Neuronal stem cell (in vitro differentiated cells): ENCODE measurements around the gene ZNF436.

Experiments
- DNase-seq: peaks from one replicate; pipeline ENCODE4 v3.0.0-alpha.2; 2013; ENCODE audit warnings: low spot score
- H2AFZ ChIP-seq: one replicate; pipeline ENCODE4 v1.6.1; 2013; ENCODE audit warnings: mild to moderate bottlenecking, low read length, inconsistent platforms
- H2AK5ac ChIP-seq: 2 replicates; pipeline ENCODE4 v1.6.1; 2013; ENCODE audit warnings: low read depth, mild to moderate bottlenecking, inconsistent platforms, low read length, moderate library complexity, mixed read lengths
- H2BK120ac ChIP-seq: 2 replicates; pipeline ENCODE4 v1.6.1; 2013; ENCODE audit warnings: low read depth, mild to moderate bottlenecking, inconsistent platforms, low read length, moderate library complexity, mixed read lengths
- H2BK12ac ChIP-seq: one replicate; pipeline ENCODE4 v1.6.1; 2013; ENCODE audit warnings: low read length, inconsistent platforms
- H2BK15ac ChIP-seq: 2 replicates; pipeline ENCODE4 v1.6.1; 2013; ENCODE audit warnings: mild to moderate bottlenecking, low read length, inconsistent platforms, mixed read lengths
- H2BK5ac ChIP-seq: one replicate; pipeline ENCODE4 v1.6.1; 2013; ENCODE audit warnings: inconsistent platforms, mild to moderate bottlenecking, low read length, moderate library complexity
- H3K14ac ChIP-seq: one replicate; pipeline ENCODE4 v1.6.1; 2013; ENCODE audit warnings: low read length, inconsistent platforms
- H3K18ac ChIP-seq: 2 replicates; pipeline ENCODE4 v1.6.1; 2013; ENCODE audit warnings: low read length, inconsistent platforms
- H3K23ac ChIP-seq: 2 replicates; pipeline ENCODE4 v1.6.1; 2013; ENCODE audit warnings: low read depth, mild to moderate bottlenecking, mixed read lengths, low read length, inconsistent platforms; ENCODE audit not compliant: poor library complexity
- H3K27ac ChIP-seq: replicated peaks from 3 replicates; pipeline ENCODE4 v1.5.1; 2013; ENCODE audit warnings: low read length, inconsistent platforms
- H3K27me3 ChIP-seq, 3 experiments: 2 replicates each; pipeline ENCODE4 v1.6.1; 2013; ENCODE audit warnings: low read length in 3 of 3, mild to moderate bottlenecking in 2 of 3, inconsistent platforms in 1 of 3, low read depth in 1 of 3, mixed read lengths in 1 of 3, moderate library complexity in 1 of 3; ENCODE audit not compliant: control insufficient read depth in 3 of 3, insufficient read depth in 3 of 3
- H3K36me3 ChIP-seq, 2 donors: replicated peaks in 1 of 2; 2 replicates each; pipeline ENCODE4 v1.6.1; 2013; ENCODE audit warnings: low read length in 2 of 2; ENCODE audit not compliant: control insufficient read depth in 2 of 2, insufficient read depth in 2 of 2
- H3K4ac ChIP-seq: 2 replicates; pipeline ENCODE4 v1.6.1; 2013; ENCODE audit warnings: inconsistent platforms, mild to moderate bottlenecking, low read length, moderate library complexity
- H3K4me1 ChIP-seq, 2 donors: 1 replicate in 1 of 2; 2 replicates in 1 of 2; pipeline ENCODE4 v1.6.1; 2013; ENCODE audit warnings: low read length in 2 of 2, low read depth in 1 of 2; ENCODE audit not compliant: control insufficient read depth in 2 of 2, insufficient read depth in 1 of 2
- H3K4me2 ChIP-seq: one replicate; pipeline ENCODE4 v1.6.1; 2013; ENCODE audit warnings: mild to moderate bottlenecking, low read length, inconsistent platforms; ENCODE audit not compliant: insufficient read depth, poor library complexity, severe bottlenecking
- H3K4me3 ChIP-seq, 2 donors: 2 replicates each; pipeline ENCODE4 v1.5.1; 2013; ENCODE audit warnings: low read length in 2 of 2, mild to moderate bottlenecking in 2 of 2, inconsistent platforms in 1 of 2, moderate library complexity in 1 of 2
- H3K79me1 ChIP-seq: one replicate; pipeline ENCODE4 v1.6.1; 2013; ENCODE audit warnings: low read depth, mild to moderate bottlenecking, inconsistent platforms, low read length, moderate library complexity
- H3K9ac ChIP-seq: one replicate; pipeline ENCODE4 v1.6.1; 2013; ENCODE audit warnings: mild to moderate bottlenecking, low read depth, low read length, inconsistent platforms; ENCODE audit not compliant: poor library complexity
- H3K9me3 ChIP-seq, 2 donors: replicated peaks in 1 of 2; 2 replicates each; pipeline versions ENCODE3 to v1.6.1; 2013; ENCODE audit warnings: low read length in 2 of 2, mild to moderate bottlenecking in 2 of 2, inconsistent platforms in 1 of 2, low read depth in 1 of 2, mixed read lengths in 1 of 2, moderate library complexity in 1 of 2; ENCODE audit not compliant: control insufficient read depth in 2 of 2, insufficient read depth in 1 of 2
- H4K8ac ChIP-seq: one replicate; pipeline ENCODE4 v1.6.1; 2013; ENCODE audit warnings: low read depth, mild to moderate bottlenecking, inconsistent platforms, low read length, moderate library complexity
- H4K91ac ChIP-seq: one replicate; pipeline ENCODE4 v1.6.1; 2013; ENCODE audit warnings: low read length, low read depth, mild to moderate bottlenecking, inconsistent platforms; ENCODE audit not compliant: poor library complexity
- WGBS, 2 donors: extraction: QIAGEN DNeasy Blood & Tissue Kit; methylation state at CpG; one replicate each; pipeline ENCODE4 v1.1.7; 2013; ENCODE audit warnings: missing lambda C conversion rate in 2 of 2, mixed read lengths in 1 of 2; ENCODE audit not compliant: insufficient read length in 2 of 2, insufficient replicate concordance in 1 of 2; ENCODE audit errors: extremely low coverage in 2 of 2; 5-methylcytosine and 5-hydroxymethylcytosine counted together

Gene ZNF436

GRCh38 chr1:23356471-23357137 is 13.0 kb downstream of the ZNF436 start:
- Histone ChIP-seq H2BK120ac (no peak overlapping the region), H3K18ac (no peak overlapping the region), H3K4me1 (peaks cover 7 to 10% of the 10 kb centered on the region in 2 donors), H2AK5ac (no peak overlapping the region), H3K9ac (no peak overlapping the region), H3K4me2 (no peak overlapping the region), H3K79me1 (peaks cover 2% of the 10 kb centered on the region), H2BK15ac (no peak overlapping the region), H3K4ac (no peak overlapping the region), H3K4me3 (no peak overlapping the region), H2BK5ac (no peak overlapping the region), H3K36me3 (peaks cover 19 to 28% of the 10 kb centered on the region in 2 donors), H4K8ac (no peak overlapping the region), H3K27ac (peak overlapping the region; percentile 71), H3K27me3 (no peaks in the 10 kb centered on the region), H2AFZ (peak overlapping the region; percentile 5), H4K91ac (no peak overlapping the region), H3K23ac (no peak overlapping the region), H3K9me3 (peaks cover 21 to 40% of the 10 kb centered on the region in 2 donors), H2BK12ac (no peak overlapping the region), H3K14ac (no peak overlapping the region)
- peak; percentile 57 for DNase-seq
- WGBS, 2 donors, result no CpG with 5 or more reads among the region's 8 CpGs

GRCh38 chr1:23354245-23354644 is 15.4 kb downstream of the ZNF436 start:
- Histone ChIP-seq H4K91ac (no peak overlapping the region), H3K36me3 (peaks cover 0 to 5% of the 10 kb centered on the region in 2 donors), H3K4me3 (no peak overlapping the region), H2AK5ac (no peak overlapping the region), H2BK12ac (no peak overlapping the region), H4K8ac (no peak overlapping the region), H3K79me1 (no peaks in the 10 kb centered on the region), H3K4me1 (peaks cover 7 to 10% of the 10 kb centered on the region in 2 donors), H3K27ac (no peak overlapping the region), H3K4me2 (no peak overlapping the region), H2BK15ac (no peak overlapping the region), H3K18ac (no peak overlapping the region), H2AFZ (no peak overlapping the region), H2BK120ac (no peak overlapping the region), H3K9ac (no peak overlapping the region), H3K14ac (no peak overlapping the region), H3K23ac (no peak overlapping the region), H3K4ac (no peak overlapping the region), H2BK5ac (no peak overlapping the region), H3K27me3 (no peaks in the 10 kb centered on the region), H3K9me3 (peaks cover 0 to 16% of the 10 kb centered on the region in 2 donors)
- DNase-seq, result no peak
- no CpG with 5 or more reads among the region's 3 CpGs for WGBS, 2 donors

GRCh38 chr1:23352096-23352695 is 17.4 kb downstream of the ZNF436 start:
- Histone ChIP-seq H2BK5ac (no peak overlapping the region), H4K91ac (no peak overlapping the region), H3K9me3 (no peaks in the 10 kb centered on the region), H4K8ac (no peak overlapping the region), H2BK15ac (no peak overlapping the region), H2AK5ac (no peak overlapping the region), H3K27ac (no peak overlapping the region), H3K4ac (no peak overlapping the region), H3K27me3 (no peaks in the 10 kb centered on the region), H2BK12ac (no peak overlapping the region), H3K4me3 (no peak overlapping the region), H2BK120ac (no peak overlapping the region), H3K14ac (no peak overlapping the region), H3K36me3 (no peaks in the 10 kb centered on the region), H2AFZ (no peak overlapping the region), H3K18ac (no peak overlapping the region), H3K4me1 (peaks cover 7 to 10% of the 10 kb centered on the region in 2 donors), H3K9ac (no peak overlapping the region), H3K79me1 (no peaks in the 10 kb centered on the region), H3K4me2 (no peak overlapping the region), H3K23ac (no peak overlapping the region)
- no peak for DNase-seq
- WGBS, 2 donors, result no CpG with 5 or more reads among the region's 1 CpG

DNA sequence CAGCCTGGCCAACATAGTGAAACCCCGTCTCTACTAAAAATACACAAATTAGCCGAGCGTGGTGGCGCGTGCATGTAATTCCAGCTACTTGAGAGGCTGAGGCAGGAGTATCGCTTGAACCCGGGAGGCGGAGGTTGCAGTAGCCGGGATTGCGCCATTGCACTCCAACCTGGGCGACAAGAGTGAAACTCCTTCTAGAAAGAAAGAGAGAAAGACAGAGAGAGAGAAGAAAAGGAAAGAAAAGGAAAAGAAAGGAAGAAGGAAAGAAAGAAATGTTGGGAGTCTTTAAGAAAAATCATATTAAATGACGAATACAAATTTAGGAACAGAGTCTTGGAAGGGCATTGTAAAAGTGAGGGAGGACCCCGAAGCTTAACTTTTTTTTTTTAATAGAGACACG is 23.7 kb downstream of the ZNF436 start:
- H3K9ac ChIP-seq, result no peak overlapping the region
- no peak overlapping the region for H2AK5ac ChIP-seq
- WGBS, 2 donors, result no CpG with 5 or more reads among the region's 14 CpGs
- no peak overlapping the region for H2AFZ ChIP-seq
- H3K14ac ChIP-seq, result no peak overlapping the region
- H3K18ac ChIP-seq, result no peak overlapping the region
- peaks cover 0 to 2% of the 10 kb centered on the region in 2 donors for H3K4me1 ChIP-seq
- no peak overlapping the region for H4K91ac ChIP-seq
- H3K27ac ChIP-seq, result no peak overlapping the region
- H3K4ac ChIP-seq, result no peak overlapping the region
- H3K79me1 ChIP-seq, result no peaks in the 10 kb centered on the region
- no peak overlapping the region for H4K8ac ChIP-seq
- H3K4me3 ChIP-seq, result no peak overlapping the region
- no peak overlapping the region for H2BK120ac ChIP-seq
- DNase-seq, result no peak
- H2BK12ac ChIP-seq, result no peak overlapping the region
- H2BK5ac ChIP-seq, result no peak overlapping the region
- H3K9me3 ChIP-seq, result peaks cover 0 to 4% of the 10 kb centered on the region in 2 donors
- H3K4me2 ChIP-seq, result no peak overlapping the region
- H3K23ac ChIP-seq, result no peak overlapping the region
- peaks cover 0 to 12% of the 10 kb centered on the region in 2 donors for H3K36me3 ChIP-seq
- peak overlapping the region; percentile 78 for H2BK15ac ChIP-seq
- no peaks in the 10 kb centered on the region for H3K27me3 ChIP-seq
